T-helper 1 cell (primary cell): ENCODE data around the gene BAG5.

Experiments used
- DNase-seq, 5 donors: peaks; one replicate each; pipeline ENCODE4 v3.0.0-alpha.2; 2012 to 2020

The BAG5 gene

GRCh38 chr14:103563226-103563620, 766 bp upstream of the BAG5 start:
- no peak for DNase-seq

- DNase-seq, result no peak
Measured at GRCh38 chr14:103562179-103562428, 353 bp downstream of the BAG5 start.

- DNase-seq, result peak in 3 of 5 donors; percentile 26 to 54 (median 31)
Measured at GRCh38 chr14:103561381-103562178, 877 bp downstream of the BAG5 start.

GRCh38 chr14:103560691-103561090, 1.8 kb downstream of the BAG5 start:
- no peak for DNase-seq

- no peak for DNase-seq
Measured at GRCh38 chr14:103559766-103560165, 2.7 kb downstream of the BAG5 start.

DNA sequence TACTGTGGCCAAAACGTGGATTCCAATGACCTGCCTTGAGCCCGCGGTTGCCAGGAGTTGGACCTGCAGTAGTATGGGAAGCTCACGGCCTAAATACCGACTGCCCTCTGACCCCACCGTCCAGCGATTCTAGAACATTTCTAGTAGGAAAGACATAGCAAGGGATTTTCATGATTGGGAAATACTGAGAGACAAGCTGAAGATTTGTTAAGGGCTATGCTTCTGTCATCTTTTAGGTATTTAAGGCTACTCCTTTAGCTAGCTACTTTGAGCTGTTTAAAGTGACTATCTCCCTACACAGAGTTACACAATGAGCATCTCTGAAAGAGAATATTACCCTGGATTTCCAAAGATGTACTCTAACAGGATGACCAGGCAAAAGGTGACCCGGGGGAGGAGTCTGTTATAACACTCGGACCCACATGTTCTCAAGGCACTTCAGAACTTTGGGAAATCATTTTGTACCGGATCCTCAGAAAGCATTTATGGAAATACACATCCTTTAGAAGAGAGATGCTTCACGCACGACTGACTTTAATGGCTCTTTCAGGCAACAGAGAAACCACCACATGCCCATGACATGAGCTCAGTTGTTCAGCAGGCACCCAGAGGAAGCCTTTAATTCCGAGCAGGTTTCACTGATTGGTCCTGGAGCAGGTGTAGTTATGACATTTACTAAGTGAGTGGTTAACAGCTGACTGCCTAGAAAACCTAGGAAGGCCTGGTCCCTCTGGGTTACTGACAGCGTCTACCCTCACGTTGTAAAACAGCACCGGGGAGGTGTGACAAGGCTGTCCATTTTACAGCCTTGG, 4.2 kb downstream of the BAG5 start:
- DNase-seq, result no peak

- DNase-seq, result no peak
Measured at GRCh38 chr14:103556946-103557758, 5.3 kb downstream of the BAG5 start.

DNA sequence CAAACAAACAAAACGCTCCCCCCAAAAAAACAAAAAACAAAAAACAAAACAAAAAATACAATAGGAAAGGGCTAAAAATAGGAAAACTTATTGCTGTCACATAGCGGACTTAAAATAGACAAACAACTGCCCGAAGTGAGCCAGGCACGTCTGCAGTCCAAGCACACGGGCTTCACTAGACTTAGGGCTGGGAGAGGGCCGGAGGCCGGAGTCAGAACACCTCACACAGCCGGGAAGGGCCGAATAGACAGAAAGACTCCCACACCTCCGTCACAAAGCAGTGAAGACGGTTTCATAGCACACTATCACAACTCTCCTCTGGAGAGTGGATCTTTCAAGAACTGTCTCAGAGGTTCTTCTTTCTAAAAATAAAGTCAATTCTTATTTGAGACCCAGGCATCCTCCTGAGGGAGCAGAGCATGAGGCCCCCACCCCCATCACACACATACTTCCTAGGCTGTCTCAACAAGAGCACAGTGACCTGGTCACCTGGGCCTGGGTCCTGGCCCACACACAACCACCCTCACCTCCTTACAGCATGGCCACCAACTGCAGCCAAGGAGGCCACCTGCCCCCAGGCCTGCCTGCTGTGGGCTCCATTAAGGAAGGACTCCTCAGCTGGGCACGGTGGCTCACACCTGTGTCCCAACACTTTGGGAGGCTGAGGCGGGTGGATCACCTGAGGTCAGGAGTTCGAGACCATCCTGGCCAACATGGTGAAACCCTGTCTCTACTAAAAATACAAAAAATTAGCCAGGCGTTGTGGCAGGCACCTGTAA, 6.7 kb downstream of the BAG5 start:
- no peak for DNase-seq

DNA sequence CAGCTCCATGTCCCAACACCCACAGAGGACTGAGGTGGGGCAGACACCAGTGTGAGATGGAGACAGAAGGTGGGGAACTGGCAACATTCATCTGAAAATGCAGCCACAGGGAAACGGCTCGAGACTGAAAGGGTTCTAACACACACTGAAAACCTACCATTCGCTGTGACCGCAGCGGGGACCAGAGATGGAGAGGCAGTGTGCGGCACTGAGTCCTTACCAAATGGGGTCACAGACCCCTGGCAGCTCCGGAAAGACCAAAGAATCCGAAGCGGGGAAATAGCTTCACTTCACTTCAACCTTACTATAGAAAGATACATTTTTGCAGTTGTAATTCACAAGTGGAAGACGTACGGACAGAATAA, 9.6 kb downstream of the BAG5 start:
- DNase-seq, result no peak

DNA sequence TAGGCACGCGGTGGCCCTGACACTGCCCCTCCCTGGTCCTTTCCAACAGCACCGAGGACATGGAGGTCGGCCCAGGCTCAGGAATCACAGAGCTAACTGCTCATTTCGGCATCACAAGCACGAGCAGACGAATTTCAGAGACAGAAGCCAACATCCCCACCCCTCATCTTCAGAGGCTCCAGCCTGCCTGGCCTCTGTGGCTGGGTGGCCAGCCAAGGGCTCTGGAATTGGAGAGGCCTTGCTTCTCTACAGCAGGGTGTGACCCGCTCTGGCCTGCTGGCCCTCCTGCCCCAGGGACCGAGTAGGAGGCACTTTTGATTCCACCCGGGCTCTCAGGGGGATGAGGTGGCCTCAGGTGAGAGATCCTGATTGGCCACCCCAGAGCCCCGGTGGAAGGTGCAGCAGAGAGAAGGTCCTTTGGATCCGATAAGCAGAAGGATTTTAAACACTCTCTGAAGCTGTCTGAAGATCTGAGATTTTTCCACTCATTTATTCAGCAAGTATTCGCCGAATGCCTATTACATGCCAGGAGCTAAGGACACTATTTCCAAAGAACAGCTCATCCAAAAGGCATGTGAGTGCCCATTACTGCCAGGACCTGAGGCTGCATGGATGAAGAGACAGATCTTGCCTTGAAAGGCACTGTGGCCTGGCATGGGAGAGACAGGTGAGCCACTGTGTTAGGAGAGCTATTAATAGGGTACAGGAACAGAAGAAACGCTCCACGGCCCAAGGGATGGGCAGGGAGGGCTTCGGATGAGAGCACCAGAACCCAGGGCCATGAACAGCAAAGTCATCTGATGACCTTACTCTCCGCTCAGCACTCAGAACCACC, 10.2 kb downstream of the BAG5 start:
- DNase-seq, result no peak

GRCh38 chr14:103551338-103551762, 11.1 kb downstream of the BAG5 start:
- DNase-seq, result no peak

DNA sequence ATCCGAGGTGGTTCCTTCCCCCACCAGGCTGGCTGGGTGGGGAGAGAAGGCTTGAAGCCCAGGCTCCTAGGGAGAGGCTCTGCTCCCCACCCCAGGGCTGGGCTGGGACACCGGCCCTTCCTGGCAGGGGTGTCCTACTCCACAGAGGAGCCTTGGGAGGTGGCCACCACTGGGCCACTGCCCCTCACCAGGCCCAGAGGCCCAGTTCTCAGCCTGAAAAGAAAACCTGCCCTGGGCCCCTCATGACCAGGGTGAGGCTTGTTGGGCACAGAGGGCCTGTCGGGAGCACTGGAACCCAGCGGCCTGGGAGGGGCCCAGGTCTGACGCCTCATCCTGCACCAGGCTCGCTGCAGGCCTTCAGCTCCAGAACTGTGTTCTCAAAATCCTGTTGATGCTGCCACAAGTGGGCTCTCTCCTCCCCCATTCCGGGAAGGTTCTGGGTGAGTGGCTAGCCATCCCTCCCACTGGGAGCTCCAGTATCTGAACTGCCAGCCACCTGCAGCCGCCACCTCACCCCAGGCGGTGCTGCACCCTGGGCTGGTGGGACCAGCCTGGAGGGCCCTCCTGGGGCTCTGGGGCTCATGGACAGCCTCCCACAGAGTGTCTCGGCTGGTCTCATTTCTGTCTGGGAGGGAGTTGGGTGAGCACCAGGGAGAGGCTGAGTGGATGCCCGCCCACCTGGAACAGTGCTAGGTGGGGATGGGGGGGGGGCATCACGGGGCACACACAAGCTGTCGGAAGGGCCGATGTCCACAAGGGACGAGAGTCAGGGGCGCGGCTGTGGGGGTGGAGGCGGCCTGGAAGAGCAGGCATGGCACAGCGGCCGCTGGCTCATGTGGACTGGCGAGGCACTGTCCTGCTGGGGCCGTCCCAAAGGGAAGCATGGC, 11.8 kb downstream of the BAG5 start:
- DNase-seq, result no peak

- no peak for DNase-seq
Measured at GRCh38 chr14:103549361-103550311, 12.8 kb downstream of the BAG5 start.

DNA sequence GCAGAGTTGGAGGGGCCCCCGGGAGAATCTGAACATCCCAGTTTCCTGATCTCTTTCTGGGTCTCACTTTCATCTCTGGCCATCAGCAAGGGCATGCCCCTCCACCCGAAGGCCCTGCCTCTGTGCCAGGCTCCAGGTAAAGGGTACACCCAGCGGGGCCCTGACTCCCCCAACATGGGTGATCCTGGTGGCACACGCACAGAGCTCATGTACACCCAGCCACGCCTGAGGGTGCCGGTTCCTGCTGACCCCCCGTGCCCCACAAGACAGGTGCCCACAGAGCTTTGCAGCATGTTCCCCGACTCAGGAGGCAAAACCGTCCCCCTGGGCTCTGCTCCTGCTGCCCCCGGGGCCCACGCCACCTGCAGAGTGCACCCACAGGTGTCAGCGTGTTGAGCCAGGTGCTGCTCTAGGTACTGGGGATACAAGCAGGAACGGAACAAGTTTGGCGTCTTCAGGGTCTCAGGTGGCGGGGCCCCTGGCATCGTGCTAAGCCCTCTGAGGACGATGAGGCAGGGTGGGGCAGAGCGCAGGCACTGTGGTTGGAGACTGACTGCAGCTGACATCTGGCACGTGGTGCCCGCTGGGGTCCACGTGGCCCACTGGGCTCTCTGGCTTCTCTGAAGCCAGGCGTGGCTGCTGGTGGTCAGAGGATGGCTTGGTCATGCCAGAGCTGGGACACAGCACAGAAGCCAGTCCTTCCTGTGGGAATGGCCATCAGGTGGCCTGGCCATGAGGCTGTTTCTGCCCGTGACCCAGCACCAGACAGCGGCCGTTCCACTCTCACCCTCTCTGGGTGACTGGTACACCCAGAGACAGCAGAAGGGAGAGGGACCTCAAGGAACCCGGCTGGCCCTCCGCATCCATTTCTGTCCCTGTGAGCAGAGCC, 13.8 kb downstream of the BAG5 start:
- no peak for DNase-seq

DNA sequence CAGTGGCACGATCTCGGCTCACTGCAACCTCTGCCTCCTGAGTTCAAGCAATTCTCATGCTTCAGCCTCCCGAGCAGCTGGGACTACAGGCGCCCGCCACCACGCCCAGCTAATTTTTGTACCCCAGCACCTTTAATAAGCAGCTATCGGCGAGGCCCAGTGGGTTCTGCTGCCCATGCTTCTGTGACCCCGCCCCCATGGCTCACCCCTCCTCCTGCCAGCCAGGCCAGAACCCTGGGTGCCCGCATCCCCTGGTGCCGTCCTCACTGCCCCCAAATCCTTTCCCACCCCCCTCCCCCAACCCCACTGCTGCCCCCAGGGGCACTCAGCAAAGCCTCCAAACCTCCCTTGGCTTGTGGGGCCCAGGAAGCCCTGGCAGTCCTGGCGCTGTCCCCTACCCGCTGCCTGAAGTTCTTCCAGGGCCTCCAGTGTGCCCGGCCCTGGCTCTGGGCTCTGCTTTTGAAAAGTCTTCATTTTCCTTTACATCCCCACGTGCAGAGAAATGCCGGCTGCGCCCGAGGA, 14.5 kb downstream of the BAG5 start:
- no peak for DNase-seq

DNA sequence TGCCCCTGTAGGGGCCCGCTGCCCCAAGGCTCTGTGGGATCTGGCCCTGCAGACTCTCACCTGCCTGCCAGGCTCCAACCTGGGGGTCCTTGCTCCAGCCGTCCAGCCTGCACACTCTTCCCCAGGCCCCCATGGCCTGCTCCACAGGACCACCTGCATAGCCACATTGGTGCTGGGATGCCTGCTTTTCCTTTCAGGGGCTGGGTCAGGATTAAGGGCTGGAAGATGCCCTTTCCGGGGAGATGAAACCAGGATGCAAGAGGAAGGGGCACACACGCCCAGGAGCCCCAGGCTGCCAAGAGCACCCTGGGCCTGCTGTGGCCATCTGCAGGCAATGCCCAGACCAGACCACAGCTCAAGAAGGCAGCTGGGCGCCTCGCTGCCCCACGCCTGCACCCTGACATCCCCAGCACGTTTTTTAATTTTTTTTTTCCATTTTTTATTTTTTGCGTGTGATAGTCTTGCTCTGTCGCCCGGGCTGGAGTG, 15.0 kb downstream of the BAG5 start:
- DNase-seq, result no peak

DNA sequence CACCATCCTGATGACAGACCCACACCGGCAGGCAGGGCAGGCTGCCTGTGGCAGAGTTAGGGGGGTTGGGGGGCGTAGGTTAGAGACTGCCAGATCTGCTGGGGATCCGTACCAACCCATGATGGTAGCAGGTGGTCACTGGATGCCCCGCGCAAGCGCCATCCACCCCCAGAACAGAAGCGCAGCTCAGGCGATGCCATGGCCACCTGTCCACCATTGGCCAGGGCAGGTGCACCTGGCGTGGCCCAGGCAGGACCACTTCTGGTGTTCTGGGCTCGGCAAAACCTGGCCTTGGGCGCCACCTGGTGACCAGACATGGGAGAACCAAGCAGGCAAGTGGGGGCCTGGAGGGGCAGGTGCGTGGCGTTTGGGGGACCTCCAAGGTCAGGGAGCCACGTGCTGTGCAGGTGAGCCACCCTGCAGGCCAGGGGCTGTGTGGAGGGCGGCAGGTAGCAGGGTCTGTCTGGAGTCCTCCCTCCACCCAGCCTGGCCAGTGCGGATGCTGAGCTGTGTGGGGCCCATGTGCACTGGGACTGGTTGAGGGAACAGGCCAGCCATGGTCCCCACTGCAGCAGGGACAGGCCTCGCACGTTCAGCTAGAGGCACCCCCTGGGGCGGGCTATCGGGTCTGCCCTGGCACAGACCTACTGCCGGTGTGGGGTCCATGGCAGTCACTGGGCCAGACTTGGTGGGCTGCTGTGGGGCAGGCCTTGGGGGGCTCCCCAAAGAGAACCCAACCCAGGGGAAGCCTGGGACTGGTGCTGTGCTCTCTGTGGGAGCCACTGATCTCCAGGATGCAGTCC, 15.6 kb downstream of the BAG5 start:
- DNase-seq, result peak; percentile 41 to 77 (median 64)
